ENCODE data around the gene MCM9.

The MCM9 gene

GRCh38 chr6:118860880-118861279 lies 74.1 kb downstream of the MCM9 start:
- no peak for DNase-seq

DNA sequence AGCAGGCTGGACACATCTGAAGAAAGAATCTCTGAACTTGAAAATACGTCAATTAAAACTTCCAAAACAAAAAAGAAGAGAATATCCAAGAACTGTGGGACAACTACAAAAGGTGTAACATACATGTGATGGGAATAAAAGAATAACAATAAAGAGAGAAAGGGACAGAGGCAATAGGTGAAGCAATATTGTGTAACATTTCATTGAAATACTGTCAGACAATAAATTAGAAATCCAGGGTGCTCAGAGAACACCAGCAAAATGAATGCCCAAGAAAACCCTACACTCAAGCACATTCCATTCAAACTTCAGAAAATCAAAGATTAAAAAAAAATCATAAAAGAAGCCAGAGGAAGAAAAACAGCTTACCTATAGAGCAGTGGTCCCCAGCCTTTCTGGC lies 74.6 kb downstream of the MCM9 start:
- DNase-seq, result no peak

DNA sequence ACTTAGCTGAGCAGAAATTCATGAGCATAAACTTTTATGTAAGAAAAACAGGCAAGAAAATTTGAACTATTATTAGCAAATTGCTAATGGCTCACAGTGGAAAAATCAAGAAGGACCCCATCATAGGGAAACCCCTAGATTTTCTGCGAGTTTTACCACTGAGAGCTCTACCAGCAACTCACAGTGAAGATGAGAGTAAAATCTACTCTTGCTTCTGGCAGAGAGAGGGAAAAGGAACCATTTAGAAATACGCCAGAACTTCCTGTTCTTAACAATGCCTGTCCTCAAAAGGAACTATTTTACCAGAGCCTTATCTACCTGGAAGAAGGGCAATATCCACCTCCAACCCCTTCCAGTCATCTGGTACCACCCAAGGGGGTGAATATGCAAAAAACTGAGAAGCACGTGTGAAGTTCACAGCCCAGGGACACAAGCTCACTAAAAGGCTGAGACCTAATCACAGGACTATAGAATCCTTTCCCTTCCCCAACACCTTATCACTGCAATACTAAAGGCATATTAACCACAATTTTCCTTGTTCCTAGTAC lies 75.4 kb downstream of the MCM9 start:
- DNase-seq, result no peak

DNA sequence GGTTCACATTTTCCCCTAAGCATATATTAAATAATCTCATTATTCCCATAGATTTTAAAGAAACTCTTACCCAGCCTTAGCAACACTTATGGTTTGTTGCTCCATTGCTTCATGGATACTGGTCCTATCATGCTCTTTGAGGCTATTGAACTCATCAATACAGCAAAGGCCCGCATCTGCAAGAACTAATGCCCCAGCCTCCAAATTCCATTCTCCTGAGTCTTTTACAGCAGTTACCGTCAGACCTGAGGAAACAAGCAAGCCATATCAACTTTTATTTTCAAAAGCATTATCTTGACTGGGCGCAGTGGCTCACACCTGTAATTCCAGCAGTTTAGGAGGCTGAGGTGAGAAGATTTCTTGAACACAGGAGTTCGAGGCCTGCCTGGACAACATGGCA lies 78.7 kb downstream of the MCM9 start:
- no peak for DNase-seq

DNA sequence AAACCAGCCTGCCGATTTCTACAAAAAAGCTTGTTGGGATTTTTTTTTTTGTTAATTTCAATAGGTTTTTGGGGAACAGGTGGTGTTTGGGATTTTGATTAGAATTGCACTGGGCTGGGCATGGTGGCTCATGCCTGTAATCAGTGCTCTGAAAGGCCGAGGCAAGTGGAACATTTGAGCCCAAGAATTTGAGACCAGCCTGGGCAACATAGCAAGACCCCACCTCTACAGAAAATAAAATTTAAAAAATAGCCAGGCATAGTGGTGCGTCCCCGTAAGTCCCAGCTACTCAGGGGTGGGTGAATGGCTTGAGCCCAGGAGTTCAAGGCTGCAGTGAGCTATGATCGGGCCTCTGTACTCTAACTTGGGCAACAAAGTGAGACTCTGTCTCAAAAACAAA lies 81.6 kb downstream of the MCM9 start:
- no peak for DNase-seq

GRCh38 chr6:118844915-118845314 lies 90.0 kb downstream of the MCM9 start:
- DNase-seq, result no peak

DNA sequence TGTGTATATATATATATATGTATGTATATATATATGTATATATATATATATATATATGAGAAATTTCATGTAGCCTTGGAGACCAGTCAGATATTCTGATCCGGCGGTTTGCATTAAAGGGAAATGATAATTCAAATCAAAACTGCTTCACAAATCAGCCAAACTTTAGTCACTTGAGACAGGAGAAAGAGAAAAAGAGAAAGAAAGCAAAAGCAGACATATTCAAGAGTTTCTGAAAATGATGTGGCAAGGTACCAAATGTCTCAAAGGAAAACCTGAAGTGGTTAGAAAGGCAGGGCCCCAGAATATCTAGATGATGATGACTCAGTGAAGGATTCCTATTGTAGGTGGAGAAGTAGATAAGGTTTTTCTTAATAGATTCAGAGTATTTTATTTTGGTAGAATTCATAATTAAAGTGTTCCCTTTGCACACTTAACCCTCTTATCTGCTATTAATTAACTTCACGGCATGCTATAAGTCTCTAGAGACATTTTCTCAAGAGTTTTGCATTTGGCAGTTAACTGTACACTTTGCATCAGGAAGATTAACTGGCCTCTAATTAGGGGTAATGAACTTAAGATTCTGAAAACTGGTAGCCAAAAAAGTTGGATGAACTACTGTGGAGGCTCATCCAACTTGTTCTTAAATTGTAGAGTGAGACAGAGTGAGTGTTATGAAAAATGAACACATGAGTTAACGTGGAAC lies 91.1 kb downstream of the MCM9 start:
- no peak for DNase-seq

- no peak for DNase-seq
Measured at GRCh38 chr6:118830691-118831090, 104.3 kb downstream of the MCM9 start.

GRCh38 chr6:118829817-118830478 lies 105.0 kb downstream of the MCM9 start:
- no peak for DNase-seq

- no peak for DNase-seq
Measured at GRCh38 chr6:118826096-118826495, 108.9 kb downstream of the MCM9 start.

GRCh38 chr6:118825661-118826060 lies 109.3 kb downstream of the MCM9 start:
- no peak for DNase-seq

DNA sequence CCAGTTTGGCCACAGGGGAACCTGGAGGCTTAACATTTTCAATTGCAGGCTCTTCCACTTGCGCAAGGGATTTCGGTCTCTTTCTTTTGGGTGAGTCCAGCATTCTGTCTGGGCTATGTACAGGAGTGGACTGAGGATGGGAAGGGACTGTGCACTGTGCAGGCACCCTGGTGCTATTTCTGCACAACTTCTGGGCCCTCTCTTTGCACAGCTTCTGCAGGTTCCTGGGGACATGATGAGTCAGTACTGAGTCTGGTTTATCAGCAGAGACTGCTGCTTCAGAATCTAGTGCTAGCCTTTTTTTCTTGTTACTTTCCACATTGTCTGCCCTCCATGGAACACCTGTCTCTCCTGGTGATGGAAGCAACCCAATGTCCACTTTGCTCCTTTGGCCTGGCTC lies 119.5 kb downstream of the MCM9 start:
- no peak for DNase-seq

- DNase-seq, result no peak
Measured at GRCh38 chr6:118813775-118814174, 121.2 kb downstream of the MCM9 start.

DNA sequence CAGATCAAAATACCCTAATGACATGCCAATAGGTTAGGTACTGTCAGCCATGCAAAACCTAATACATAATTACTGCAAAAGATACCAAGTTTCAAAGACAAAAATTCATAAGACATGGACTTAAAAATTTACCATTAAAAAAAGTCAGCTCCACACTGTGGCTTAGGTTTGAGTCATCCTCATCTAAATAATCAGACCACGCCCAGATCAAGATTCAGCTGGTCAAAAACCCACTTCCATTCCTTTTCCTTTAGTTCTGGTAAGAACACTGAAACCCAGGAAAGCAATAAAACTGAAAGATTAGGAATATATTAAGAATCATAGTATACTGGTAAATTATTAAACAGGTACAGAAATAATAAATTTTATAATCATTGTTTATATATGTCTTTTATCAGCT lies 122.0 kb downstream of the MCM9 start:
- no peak for DNase-seq

GRCh38 chr6:118810420-118811027 lies 124.4 kb downstream of the MCM9 start:
- DNase-seq, result peak; percentile 80

- DNase-seq, result peak; percentile 49
Measured at GRCh38 chr6:118808793-118809638, 125.9 kb downstream of the MCM9 start.

DNA sequence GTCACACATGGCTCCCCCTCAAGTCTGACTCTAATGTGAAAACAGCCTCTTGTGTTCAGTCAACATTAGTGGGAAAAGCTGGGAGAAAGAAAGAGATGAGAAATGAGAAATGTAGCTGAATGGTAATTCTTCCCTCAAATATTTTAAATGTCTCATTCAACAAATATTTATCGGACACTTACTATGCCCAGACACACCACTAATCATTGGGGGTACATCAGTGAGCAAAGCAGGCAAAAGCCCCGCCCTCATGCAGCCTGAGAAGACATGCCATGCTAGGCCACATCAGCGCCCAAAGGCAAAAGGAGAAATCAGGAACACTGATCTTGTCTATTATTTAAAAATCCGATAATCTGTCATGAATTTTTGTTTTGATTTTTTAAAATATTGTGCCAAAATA lies 130.9 kb downstream of the MCM9 start:
- no peak for DNase-seq

DNA sequence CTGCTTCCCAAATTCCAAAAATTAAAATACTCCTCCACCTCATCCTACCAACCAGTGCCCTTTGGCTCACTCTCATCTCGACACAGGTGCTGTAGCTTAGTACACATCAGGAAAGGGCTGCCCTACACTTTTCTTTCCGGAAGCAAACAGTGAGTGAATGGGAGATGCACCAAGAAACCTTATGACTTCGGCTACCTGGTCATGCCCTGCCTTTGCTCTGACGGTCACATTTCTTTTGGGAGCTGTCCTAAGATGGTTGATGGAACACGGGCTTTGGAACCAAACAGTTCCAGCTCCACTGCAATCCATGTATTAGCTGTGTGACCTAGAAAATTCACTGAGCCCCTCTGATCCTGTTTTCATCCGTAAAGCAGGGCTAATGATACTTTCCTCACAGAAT lies 133.7 kb downstream of the MCM9 start:
- no peak for DNase-seq

DNA sequence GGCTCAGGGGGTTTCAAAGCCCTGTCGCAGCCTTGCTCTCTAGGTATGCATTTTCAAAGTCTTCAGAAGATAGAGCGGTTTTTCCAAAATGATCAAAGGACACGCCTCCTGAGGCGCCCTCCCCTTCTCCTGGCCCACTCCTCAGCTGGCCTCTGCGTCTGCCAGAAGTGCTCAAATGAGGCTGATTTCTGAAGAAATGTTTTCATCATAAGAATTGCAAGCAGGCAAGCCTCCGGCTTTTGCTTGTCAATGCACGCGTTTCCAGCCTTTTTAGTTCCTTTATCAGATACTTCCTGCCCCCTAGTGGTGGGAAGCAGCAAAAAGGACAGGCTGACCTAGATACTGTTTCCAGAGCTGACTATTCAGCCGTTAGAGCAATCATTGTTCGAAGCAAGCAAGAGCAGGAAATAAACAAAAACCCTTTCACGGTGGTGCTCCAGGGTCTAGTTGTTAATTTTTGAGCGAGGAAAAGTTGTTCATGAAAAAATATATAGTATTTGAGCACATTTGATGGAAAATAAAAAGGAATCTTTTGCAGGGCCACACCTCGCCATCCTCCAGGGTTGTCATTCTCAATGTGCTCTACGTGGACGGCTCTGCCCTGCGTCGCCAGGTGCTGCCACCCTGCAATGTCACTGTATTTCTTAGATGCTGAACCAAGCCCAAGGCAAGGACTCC lies 134.4 kb downstream of the MCM9 start:
- peak; percentile 85 for DNase-seq

DNA sequence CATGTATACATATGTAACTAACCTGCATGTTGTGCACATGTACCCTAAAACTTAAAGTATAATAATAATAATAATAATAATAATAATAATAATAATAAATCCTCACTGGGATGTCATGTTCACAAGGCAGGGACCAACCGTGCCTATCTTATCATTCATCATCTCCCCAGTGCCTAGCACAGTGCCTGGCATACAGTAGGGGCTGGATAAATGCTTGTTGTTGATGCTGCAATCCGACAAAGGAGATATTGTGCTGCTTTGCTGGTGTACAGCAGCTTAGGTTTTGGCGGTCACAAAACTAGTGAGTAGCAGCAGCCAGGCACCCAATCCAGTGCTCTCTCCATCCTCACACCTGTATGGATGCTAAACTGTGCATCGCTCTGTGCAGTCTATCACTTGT lies 135.1 kb downstream of the MCM9 start:
- no peak for DNase-seq

GRCh38 chr6:118796548-118796947 lies 138.4 kb downstream of the MCM9 start:
- peak; percentile 89 for DNase-seq

GRCh38 chr6:118791499-118791898 lies 143.5 kb downstream of the MCM9 start:
- DNase-seq, result no peak
